ENCODE results near the gene SLC28A1. TPM values are rescaled to one million over a fixed set of nuclear protein-coding genes. Genes with fewer than 3 reads are reported as not detected.

SLC28A1 gene
- total RNA-seq, 1 experiment from 2014 or later = 0.13 TPM

GRCh38 chr15:84840741-84841429 lies 43.6 kb upstream of the SLC28A1 start:
- Histone ChIP-seq H3K27ac (ENCODE audit: insufficient read length, low read depth, low read length) (no peak overlapping the region), H3K4ac (ENCODE audit: low read depth, low read length) (no peak overlapping the region), H2BK20ac (ENCODE audit: low read depth, low read length, poor library complexity, severe bottlenecking) (no peak overlapping the region), H3K79me1 (ENCODE audit: insufficient read depth, low read depth, low read length, poor library complexity, severe bottlenecking) (peaks cover 3% of the 10 kb centered on the region), H4K5ac (ENCODE audit: insufficient read length, low read depth, low read length) (no peak overlapping the region), H3K23ac (ENCODE audit: insufficient read length, low read depth, low read length) (no peak overlapping the region), H3K23me2 (ENCODE audit: insufficient read length, low read depth, low read length, poor library complexity, severe bottlenecking) (no peaks in the 10 kb centered on the region), H2AK5ac (ENCODE audit: insufficient read length, low read length) (no peak overlapping the region), H4K8ac (replicated peaks; ENCODE audit: insufficient read length, low read depth, low read length) (no peak overlapping the region), H2BK5ac (ENCODE audit: insufficient read length, low read length) (no peak overlapping the region), H3K4me1 (ENCODE audit: insufficient read depth, low read length) (no peaks in the 10 kb centered on the region), H2BK12ac (ENCODE audit: insufficient read length, low read depth, low read length) (no peak overlapping the region), H3K27me3 (ENCODE audit: insufficient read depth, low read length) (no peaks in the 10 kb centered on the region), H2BK15ac (ENCODE audit: low read depth, low read length) (no peak overlapping the region), H3K4me2 (ENCODE audit: insufficient read depth, insufficient read length, low read length) (no peak overlapping the region), H3K18ac (ENCODE audit: insufficient read length, low read depth, low read length) (no peak overlapping the region), H4K20me1 (ENCODE audit: control insufficient read depth, insufficient read depth, insufficient read length) (no peaks in the 10 kb centered on the region), H3T11ph (ENCODE audit: low read length) (no peak overlapping the region), H4K91ac (ENCODE audit: insufficient read length, low read depth, low read length) (no peak overlapping the region), H3K56ac (ENCODE audit: insufficient read length, low read depth, low read length) (no peak overlapping the region), H2AFZ (ENCODE audit: low read length) (no peak overlapping the region), H3K9me3 (ENCODE audit: control insufficient read depth, low read depth, low read length) (no peaks in the 10 kb centered on the region), H2BK120ac (ENCODE audit: low read depth, low read length, poor library complexity, severe bottlenecking) (no peak overlapping the region), H3K79me2 (ENCODE audit: insufficient read depth, low read length) (no peaks in the 10 kb centered on the region), H3K14ac (ENCODE audit: insufficient read depth, low read length) (no peak overlapping the region; the same call in 1 of the 2 replicates), H3K9ac (ENCODE audit: extremely low read depth, insufficient read length, low read length) (no peak overlapping the region)
- Mint-ChIP-seq H3K9me3 (peaks cover under 1 to 1% of the 10 kb centered on the region in 2 experiments; a peak in 2 of 5 replicates), H3K36me3 (ENCODE audit: insufficient read depth in 1 of 3, low read depth in 3 of 3) (peaks cover 2 to 25% (median 6%) of the 10 kb centered on the region in 3 experiments; a peak in 5 of 7 replicates), H3K4me3 (no peak overlapping the region), H3K27me3 (ENCODE audit: low read depth) (no peaks in the 10 kb centered on the region), H3K4me1 (peaks cover 5% of the 10 kb centered on the region in 2 experiments; a peak in 2 of 4 replicates), H3K27ac (peak overlapping the region in 1 of 3 experiments; percentile 35; a peak in 1 of 7 replicates)
- DNase-seq = peak; percentile 22
- TF ChIP-seq CTCF (conservative IDR thresholded peaks at IDR 0.05) = no peak
- WGBS (ENCODE audit: extremely low coverage, insufficient read length, low lambda C conversion rate) = no CpG with 5 or more reads among the region's 12 CpGs

Measured in H9 (cell line).